ENCODE results near the gene FBXL4. TPM values are rescaled to one million over a fixed set of nuclear protein-coding genes. Genes with fewer than 3 reads are reported as not detected.

Gene FBXL4
- total RNA-seq, 1 experiment from 2014 or later: 5.1 TPM

DNA sequence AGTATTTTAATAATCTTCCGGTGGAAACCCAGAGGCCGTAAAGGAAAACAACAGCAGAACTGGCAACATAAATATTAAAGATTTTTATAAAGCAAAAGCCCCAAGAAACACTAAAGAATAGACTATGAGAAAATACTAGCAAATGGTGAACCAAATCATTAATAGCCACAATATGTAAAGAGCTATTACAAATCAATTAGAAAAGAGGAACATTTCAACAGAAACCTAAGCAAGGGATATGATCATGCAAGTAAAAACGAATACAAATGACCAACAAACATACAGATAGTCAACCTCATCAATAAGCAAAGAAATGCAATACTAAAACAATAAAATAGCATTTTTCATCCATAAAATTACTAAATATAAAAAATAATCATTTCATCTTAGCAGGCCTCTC, 3.6 kb downstream of the FBXL4 start:
- Histone ChIP-seq H3K27ac (ENCODE audit: insufficient read length, low read depth, low read length) (no peak overlapping the region), H2BK5ac (ENCODE audit: insufficient read length, low read length) (no peak overlapping the region), H3K79me1 (ENCODE audit: insufficient read depth, low read depth, low read length, poor library complexity, severe bottlenecking) (no peaks in the 10 kb centered on the region), H3K56ac (ENCODE audit: insufficient read length, low read depth, low read length) (no peak overlapping the region), H2BK120ac (ENCODE audit: low read depth, low read length, poor library complexity, severe bottlenecking) (no peak overlapping the region), H3K23ac (ENCODE audit: insufficient read length, low read depth, low read length) (no peak overlapping the region), H3K23me2 (ENCODE audit: insufficient read length, low read depth, low read length, poor library complexity, severe bottlenecking) (peaks cover 5% of the 10 kb centered on the region), H2BK12ac (ENCODE audit: insufficient read length, low read depth, low read length) (no peak overlapping the region), H2AK5ac (ENCODE audit: insufficient read length, low read length) (no peak overlapping the region), H3K27me3 (ENCODE audit: insufficient read depth, low read length) (no peaks in the 10 kb centered on the region), H3K4me2 (ENCODE audit: insufficient read depth, insufficient read length, low read length) (no peak overlapping the region), H3T11ph (ENCODE audit: low read length) (no peak overlapping the region), H3K9me3 (ENCODE audit: control insufficient read depth, low read depth, low read length) (no peaks in the 10 kb centered on the region), H4K91ac (ENCODE audit: insufficient read length, low read depth, low read length) (no peak overlapping the region), H2BK15ac (ENCODE audit: low read depth, low read length) (no peak overlapping the region), H4K5ac (ENCODE audit: insufficient read length, low read depth, low read length) (no peak overlapping the region), H3K4me1 (ENCODE audit: insufficient read depth, low read length) (no peaks in the 10 kb centered on the region), H4K8ac (replicated peaks; ENCODE audit: insufficient read length, low read depth, low read length) (no peak overlapping the region), H2BK20ac (ENCODE audit: low read depth, low read length, poor library complexity, severe bottlenecking) (no peak overlapping the region), H3K4ac (ENCODE audit: low read depth, low read length) (no peak overlapping the region), H4K20me1 (ENCODE audit: control insufficient read depth, insufficient read depth, insufficient read length) (no peaks in the 10 kb centered on the region), H3K14ac (ENCODE audit: insufficient read depth, low read length) (no peak overlapping the region), H3K18ac (ENCODE audit: insufficient read length, low read depth, low read length) (no peak overlapping the region), H3K9ac (ENCODE audit: extremely low read depth, insufficient read length, low read length) (no peak overlapping the region), H3K79me2 (ENCODE audit: insufficient read depth, low read length) (peaks cover 3% of the 10 kb centered on the region; the same call in 1 of the 2 replicates), H2AFZ (ENCODE audit: low read length) (no peak overlapping the region)
- H3K36me3 Mint-ChIP-seq (ENCODE audit: insufficient read depth in 1 of 3, low read depth in 3 of 3): peaks cover 23 to 43% (median 29%) of the 10 kb centered on the region in 3 experiments
- H3K9me3 Mint-ChIP-seq: peaks cover 16 to 33% of the 10 kb centered on the region in 2 experiments; a peak in 4 of 5 replicates
- TF ChIP-seq CTCF (conservative IDR thresholded peaks at IDR 0.05): no peak
- no peaks in the 10 kb centered on the region for H3K27me3 Mint-ChIP-seq (ENCODE audit: low read depth)
- no peak overlapping the region for H3K27ac Mint-ChIP-seq
- DNase-seq: no peak
- WGBS (ENCODE audit: extremely low coverage, insufficient read length, low lambda C conversion rate): no CpG with 5 or more reads among the region's 3 CpGs
- H3K4me3 Mint-ChIP-seq: no peak overlapping the region
- peaks cover 22 to 24% of the 10 kb centered on the region in 2 experiments for H3K4me1 Mint-ChIP-seq

Measured in H9 (cell line).